HG03558 (cell line): ENCODE results near the gene ALDH16A1.
A peak's percentile ranks its signal among the peaks of the same experiment; 100 is the strongest.
"Not testable (repeated sequence)": the region's sequence is repeated elsewhere in the genome, so short reads cannot be mapped to it uniquely, and the experiment has no call there.

ENCODE experiments used
- ATAC-seq: cut with Tn5 transposase; IDR thresholded peaks from one replicate; pipeline ENCODE4 v1.9.1; 2021; ENCODE audit warnings: moderate number of reproducible peaks; ENCODE audit not compliant: unreplicated experiment; ENCODE audit errors: extremely low read depth

The ALDH16A1 gene

DNA sequence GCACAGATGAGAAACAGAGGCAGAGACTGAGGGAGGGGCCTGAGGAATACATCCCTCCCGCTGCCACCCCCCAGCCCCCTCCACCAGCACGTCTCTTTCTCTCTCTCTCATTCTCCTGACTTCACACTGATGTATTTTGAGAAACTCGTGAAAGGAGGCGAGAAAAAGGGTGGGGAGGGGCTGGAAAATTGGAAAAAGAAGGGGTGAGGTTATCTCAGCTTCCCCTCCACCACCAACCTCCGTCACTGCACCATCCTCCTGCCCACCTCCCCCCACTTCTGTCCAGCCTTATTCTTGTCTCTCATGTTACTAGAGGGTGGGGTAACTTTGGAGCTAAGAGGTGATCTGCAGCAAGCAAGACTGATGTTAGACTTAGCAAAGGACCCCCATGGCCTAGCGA is 13.2 kb upstream of the ALDH16A1 start:
- no peak for ATAC-seq

- no peak for ATAC-seq
Observed at GRCh38 chr19:49440439-49441209, 12.4 kb upstream of the ALDH16A1 start.

GRCh38 chr19:49441210-49441959 is 11.6 kb upstream of the ALDH16A1 start, which contains the start of gene SLC17A7:
Gene SLC17A7 (minus strand): TSS chr19:49441527. CDS start chr19:49441379, 148 bp downstream.
- no peak for ATAC-seq

DNA sequence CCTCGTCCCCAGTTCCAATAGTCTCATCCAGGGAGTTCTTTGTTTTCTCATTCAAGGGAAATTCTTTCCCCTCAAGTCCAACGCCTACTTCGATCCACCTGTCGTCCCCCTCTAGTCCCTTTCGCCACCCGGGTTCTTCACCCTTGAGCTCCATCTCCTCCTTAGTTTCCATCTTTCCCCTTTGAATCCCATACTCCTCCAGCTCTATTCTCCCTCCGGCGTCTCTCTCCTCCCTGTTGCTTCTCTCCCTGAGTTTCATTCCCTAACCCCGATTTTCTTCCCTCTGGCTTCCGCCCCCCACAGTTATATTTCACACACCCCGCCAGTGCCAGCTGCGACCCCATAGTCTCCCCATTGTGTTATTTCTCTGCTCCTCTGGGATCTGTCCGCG is 11.1 kb upstream of the ALDH16A1 start:
- no peak for ATAC-seq

DNA sequence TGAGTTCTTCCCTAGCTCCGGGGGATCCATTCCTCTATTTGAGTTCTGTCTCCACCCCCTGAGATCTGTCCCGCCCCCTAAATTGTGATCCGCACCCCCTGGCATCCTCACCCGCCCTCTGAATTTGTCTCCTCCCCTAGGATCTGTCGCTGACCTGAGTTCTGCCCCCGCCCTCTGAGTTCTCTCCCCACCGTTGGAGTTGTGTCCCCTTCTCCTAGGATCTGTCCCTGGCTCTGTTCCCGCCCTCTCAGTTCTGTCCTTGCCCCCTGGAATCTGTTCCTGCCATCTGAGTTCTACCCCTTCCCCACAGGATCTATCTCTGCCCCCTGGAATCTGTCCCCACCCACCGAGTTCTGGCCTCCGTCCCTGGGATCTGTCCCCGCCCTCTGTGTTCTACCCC is 10.7 kb upstream of the ALDH16A1 start:
- no peak for ATAC-seq

GRCh38 chr19:49442771-49443365 is 10.2 kb upstream of the ALDH16A1 start:
- ATAC-seq, result no peak

DNA sequence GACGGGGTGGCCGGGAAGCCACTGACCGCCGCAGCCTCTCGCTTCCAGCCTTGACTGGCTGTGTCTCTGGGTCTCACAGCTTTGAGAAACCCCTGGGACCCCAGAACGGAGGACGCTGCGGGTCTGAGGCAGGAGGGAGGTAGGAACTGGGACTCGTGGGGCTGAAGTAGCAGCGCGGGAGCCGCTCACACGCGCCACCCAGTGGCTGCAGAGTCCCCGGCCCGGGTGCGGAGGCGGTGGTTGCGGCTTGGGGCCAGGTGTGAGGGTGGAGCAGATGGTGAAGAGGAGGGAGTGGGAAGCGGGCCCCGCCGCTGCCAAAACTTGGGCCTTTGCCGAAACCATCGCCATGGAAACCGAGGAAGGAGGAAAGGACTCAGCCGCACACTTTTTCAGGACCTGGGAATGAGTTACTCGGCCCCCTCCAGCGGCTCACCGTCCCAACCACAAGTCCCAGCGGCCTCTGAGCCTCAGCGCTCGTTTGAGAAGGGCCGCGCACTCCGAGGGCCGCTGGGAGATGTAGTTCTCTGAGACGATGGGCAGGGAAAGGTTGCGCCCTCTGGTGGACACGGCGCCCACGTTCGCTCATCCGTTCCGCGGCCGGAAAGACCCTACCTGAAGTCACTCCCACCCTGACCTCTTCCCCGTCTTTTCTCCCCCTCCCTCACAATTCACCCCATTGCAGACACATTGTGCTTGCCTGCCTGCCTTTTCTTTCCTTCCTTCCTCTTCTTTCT is 9.5 kb upstream of the ALDH16A1 start:
- ATAC-seq, result peak; percentile 39

GRCh38 chr19:49444100-49444700 is 8.8 kb upstream of the ALDH16A1 start:
- ATAC-seq, result not testable (repeated sequence)

- ATAC-seq, result no peak
Observed at GRCh38 chr19:49445997-49446396, 7.0 kb upstream of the ALDH16A1 start.

- no peak for ATAC-seq
Observed at GRCh38 chr19:49447485-49448431, 5.3 kb upstream of the ALDH16A1 start.

GRCh38 chr19:49448432-49448786 is 4.6 kb upstream of the ALDH16A1 start:
- ATAC-seq, result no peak

- ATAC-seq, result no peak
Observed at GRCh38 chr19:49450405-49450804, 2.6 kb upstream of the ALDH16A1 start.

DNA sequence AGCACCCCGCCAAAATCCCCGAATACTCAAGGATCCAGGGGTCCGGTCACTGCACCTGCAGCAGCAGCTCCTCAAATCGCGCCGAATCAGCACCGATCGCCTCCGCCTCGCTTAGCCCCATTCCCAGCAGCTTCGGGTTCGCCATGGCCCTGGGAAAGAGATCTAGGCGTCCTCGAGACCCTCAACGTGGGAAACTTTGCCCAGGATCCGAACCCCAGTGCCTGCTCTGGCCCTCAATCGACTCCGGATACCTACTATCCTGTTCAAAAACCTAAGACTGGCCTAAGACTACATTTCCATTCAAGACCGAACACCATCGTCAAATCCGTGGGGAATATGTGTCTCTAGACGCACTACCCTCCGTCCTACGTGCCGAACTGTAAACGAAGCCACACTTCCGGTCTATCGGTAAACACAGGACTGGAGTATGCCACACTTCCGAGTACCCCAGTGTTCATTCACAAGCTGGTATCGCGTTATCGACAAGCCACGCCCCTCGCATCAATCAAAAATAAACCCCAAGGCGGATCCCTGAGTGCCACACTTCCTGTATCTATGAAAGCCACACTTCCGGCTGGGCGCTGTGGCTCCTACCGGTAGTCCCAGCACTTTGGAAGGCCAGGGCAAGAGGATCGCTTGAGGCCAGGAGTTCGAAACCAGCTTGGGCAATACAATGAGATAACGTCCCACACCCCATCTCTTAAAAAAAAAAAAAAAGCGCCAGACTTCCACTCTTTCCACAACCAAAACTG is 1.4 kb upstream of the ALDH16A1 start, which contains the start of gene PIH1D1:
Gene PIH1D1, minus strand, starts transcription at position 385 of the 752 bp plus-strand sequence. Its CDS starts 240 bp downstream, at position 145.
- ATAC-seq, result no peak

DNA sequence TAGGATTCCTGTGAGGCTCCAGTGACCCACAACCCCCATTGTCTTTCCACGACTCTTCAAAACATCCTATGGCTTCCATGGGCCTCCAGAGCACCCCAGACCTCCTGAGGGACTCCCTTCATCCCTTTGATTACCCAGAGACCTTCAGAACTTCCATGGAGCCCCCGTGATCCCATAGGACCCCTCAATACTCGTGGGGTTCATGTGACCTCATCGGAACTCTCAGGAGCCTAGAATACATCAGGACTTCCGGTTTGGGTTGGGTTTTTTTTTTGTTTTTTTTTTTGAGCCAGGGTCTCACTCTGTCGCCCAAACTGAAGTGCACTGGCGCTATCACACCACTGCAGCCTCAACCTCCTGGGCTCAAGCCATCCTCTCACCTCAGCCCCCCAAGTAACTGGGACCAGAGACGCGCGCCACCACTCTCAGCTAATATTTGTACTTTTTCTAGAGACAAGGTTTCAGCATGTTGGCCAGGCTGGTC is 774 bp downstream of the ALDH16A1 start:
- no peak for ATAC-seq

DNA sequence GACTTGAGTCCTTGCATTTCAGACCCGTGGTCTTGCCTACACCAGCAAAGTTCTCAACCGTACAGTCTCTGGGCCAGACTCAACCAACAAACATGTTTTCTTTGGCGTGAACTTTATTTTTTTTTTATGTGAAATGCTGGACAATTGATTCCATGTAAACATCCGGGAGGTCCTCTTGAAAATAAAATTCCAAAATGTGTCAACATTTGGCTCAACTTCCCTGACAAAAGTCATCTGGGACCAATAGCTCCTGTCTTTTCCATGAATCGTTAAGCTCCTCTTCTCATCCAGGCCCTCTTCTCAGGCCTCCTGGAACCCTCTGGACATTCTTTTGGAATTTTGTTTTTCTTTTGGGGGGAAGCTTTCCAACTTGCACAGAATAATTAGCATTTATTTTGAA is 2.7 kb downstream of the ALDH16A1 start:
- no peak for ATAC-seq

GRCh38 chr19:49456326-49456725 is 3.3 kb downstream of the ALDH16A1 start:
- ATAC-seq, result no peak

- no peak for ATAC-seq
Observed at GRCh38 chr19:49458567-49458903, 5.5 kb downstream of the ALDH16A1 start.

DNA sequence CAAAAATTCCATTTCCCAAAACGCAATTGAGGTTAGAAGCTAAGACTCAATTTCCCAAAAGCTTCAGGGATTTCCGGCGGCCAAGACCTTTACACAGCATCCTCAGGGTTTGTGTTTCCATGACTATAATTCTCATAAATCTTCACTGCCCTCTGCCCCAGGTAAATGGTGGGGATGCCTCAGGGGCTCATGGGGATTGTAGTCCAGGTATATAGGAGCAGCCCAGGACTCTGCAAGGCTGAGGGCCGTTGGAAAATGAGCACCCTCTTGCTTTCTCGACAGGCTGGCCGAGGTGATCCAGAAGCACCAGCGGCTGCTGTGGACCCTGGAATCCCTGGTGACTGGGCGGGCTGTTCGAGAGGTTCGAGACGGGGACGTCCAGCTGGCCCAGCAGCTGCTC is 6.4 kb downstream of the ALDH16A1 start:
- no peak for ATAC-seq
